Activated T-helper 2 cell treated with anti-CD3 and anti-CD28 coated beads, Interferon-gamma antibody, Interleukin-2, Interleukin-4, amounts not matched to agents 10 μg/mL and 5 μg/mL and 100 μg/mL, durations not matched to agents 14 hours and 24 hours and 36 hours (primary cell): ENCODE data around the gene FCN2. TPM values are rescaled to one million over a fixed set of nuclear protein-coding genes. Genes with fewer than 3 reads are reported as not detected.
"Not testable (repeated sequence)": the region's sequence is repeated elsewhere in the genome, so short reads cannot be mapped to it uniquely, and the experiment has no call there.

Experiments used
- DNase-seq: peaks from one replicate; pipeline ENCODE4 v3.0.0; 2021; ENCODE audit warnings: low spot score
- H3K27ac Mint-ChIP-seq: one replicate; pipeline ENCODE4 v1.8.0; 2021; ENCODE audit warnings: mixed read lengths
- H3K27me3 Mint-ChIP-seq: one replicate; pipeline ENCODE4 v1.8.0; 2021; ENCODE audit warnings: low read depth, mixed read lengths
- H3K36me3 Mint-ChIP-seq: one replicate; pipeline ENCODE4 v1.8.0; 2021; ENCODE audit warnings: low read depth, mixed read lengths
- H3K4me1 Mint-ChIP-seq: one replicate; pipeline ENCODE4 v1.8.0; 2021; ENCODE audit warnings: low read depth, mixed read lengths
- H3K4me3 Mint-ChIP-seq: one replicate; pipeline ENCODE4 v1.8.0; 2021; ENCODE audit warnings: low read depth, mild to moderate bottlenecking, moderate library complexity, mixed read lengths
- H3K9me3 Mint-ChIP-seq: one replicate; pipeline ENCODE4 v1.8.0; 2021; ENCODE audit warnings: mixed read lengths
- intact Hi-C: fragments of 100-400 bp; cut with micrococcal nuclease; formaldehyde crosslinking; loops from one replicate; pipeline ENCODE4 v1.15.1; 2023
- total RNA-seq: library from RNA; stranded (reverse); gene quantifications from 2 replicates; pipeline ENCODE4 v1.2.3, GENCODE V29; 2022

The FCN2 gene
- total RNA-seq, 1 donor from 2014 or later = not detected

- intact Hi-C loops = loop anchor here (10.0 kb wide), 1 partner anchor 78 kb away; no protein-coding TSS in a partner anchor
- H3K9me3 Mint-ChIP-seq = peaks cover 4% of the 10 kb centered on the region
- no peak for DNase-seq
- no peaks in the 10 kb centered on the region for H3K27me3 Mint-ChIP-seq
- no peaks in the 10 kb centered on the region for H3K36me3 Mint-ChIP-seq
- no peak overlapping the region for H3K27ac Mint-ChIP-seq
- no peak overlapping the region for H3K4me3 Mint-ChIP-seq
- H3K4me1 Mint-ChIP-seq = no peaks in the 10 kb centered on the region
These were observed 27.5 kb upstream of the FCN2 start for GRCh38 chr9:134852906-134853654.

- H3K9me3 Mint-ChIP-seq = peaks cover 4% of the 10 kb centered on the region
- intact Hi-C loops = loop anchor here (10.0 kb wide), 1 partner anchor 79 kb away; no protein-coding TSS in a partner anchor
- DNase-seq = no peak
- H3K4me3 Mint-ChIP-seq = no peak overlapping the region
- no peaks in the 10 kb centered on the region for H3K27me3 Mint-ChIP-seq
- no peaks in the 10 kb centered on the region for H3K36me3 Mint-ChIP-seq
- H3K27ac Mint-ChIP-seq = no peak overlapping the region
- H3K4me1 Mint-ChIP-seq = peaks cover 6% of the 10 kb centered on the region
These were observed 26.7 kb upstream of the FCN2 start for GRCh38 chr9:134853893-134854292.

- intact Hi-C loops = loop anchor here (10.0 kb wide), 1 partner anchor 80 kb away; no protein-coding TSS in a partner anchor
- no peak for DNase-seq
- H3K27ac Mint-ChIP-seq = no peak overlapping the region
- H3K4me3 Mint-ChIP-seq = no peak overlapping the region
- H3K4me1 Mint-ChIP-seq = peaks cover 6% of the 10 kb centered on the region
- no peaks in the 10 kb centered on the region for H3K27me3 Mint-ChIP-seq
- H3K9me3 Mint-ChIP-seq = peaks cover 4% of the 10 kb centered on the region
- no peaks in the 10 kb centered on the region for H3K36me3 Mint-ChIP-seq
These were observed 26.0 kb upstream of the FCN2 start for GRCh38 chr9:134854541-134854981.

- intact Hi-C loops = loop anchor here (10.0 kb wide), 1 partner anchor 81 kb away; no protein-coding TSS in a partner anchor
- H3K27me3 Mint-ChIP-seq = peaks cover 3% of the 10 kb centered on the region
- peaks cover 6% of the 10 kb centered on the region for H3K4me1 Mint-ChIP-seq
- H3K4me3 Mint-ChIP-seq = no peak overlapping the region
- peaks cover 4% of the 10 kb centered on the region for H3K9me3 Mint-ChIP-seq
- no peak overlapping the region for H3K27ac Mint-ChIP-seq
- H3K36me3 Mint-ChIP-seq = no peaks in the 10 kb centered on the region
- no peak for DNase-seq
These were observed 25.2 kb upstream of the FCN2 start for GRCh38 chr9:134855231-134855899.

GRCh38 chr9:134855900-134856377 is 24.7 kb upstream of the FCN2 start:
- DNase-seq = no peak
- intact Hi-C loops = loop anchor here (10.0 kb wide), 1 partner anchor 81 kb away; no protein-coding TSS in a partner anchor
- Mint-ChIP-seq H3K36me3 (no peaks in the 10 kb centered on the region), H3K4me3 (no peak overlapping the region), H3K27ac (no peak overlapping the region), H3K27me3 (peaks cover 3% of the 10 kb centered on the region), H3K9me3 (peaks cover 4% of the 10 kb centered on the region), H3K4me1 (peaks cover 6% of the 10 kb centered on the region)

- not testable (repeated sequence) for H3K27me3 Mint-ChIP-seq, H3K4me1 Mint-ChIP-seq, H3K4me3 Mint-ChIP-seq, H3K27ac Mint-ChIP-seq, H3K36me3 Mint-ChIP-seq, H3K9me3 Mint-ChIP-seq, DNase-seq
- intact Hi-C loops = loop anchor here (10.0 kb wide), 1 partner anchor 83 kb away; no protein-coding TSS in a partner anchor
These were observed 23.2 kb upstream of the FCN2 start for GRCh38 chr9:134857451-134857850.

GRCh38 chr9:134858051-134858841 is 22.4 kb upstream of the FCN2 start:
- Mint-ChIP-seq H3K9me3 (peaks cover 4% of the 10 kb centered on the region), H3K27me3 (peaks cover 3% of the 10 kb centered on the region), H3K4me3 (peak overlapping the region; percentile 54), H3K4me1 (peaks cover 6% of the 10 kb centered on the region), H3K27ac (peak overlapping the region; percentile 95), H3K36me3 (no peaks in the 10 kb centered on the region)
- intact Hi-C loops = loop anchor here (1.0 to 10.0 kb wide), 2 partner anchors 83 to 160 kb away; no protein-coding TSS in a partner anchor
- no peak for DNase-seq

GRCh38 chr9:134860510-134860909 is 20.1 kb upstream of the FCN2 start:
- Mint-ChIP-seq H3K27ac (no peak overlapping the region), H3K9me3 (peaks cover 4% of the 10 kb centered on the region), H3K4me1 (peaks cover 6% of the 10 kb centered on the region), H3K4me3 (no peak overlapping the region), H3K27me3 (peaks cover 3% of the 10 kb centered on the region), H3K36me3 (no peaks in the 10 kb centered on the region)
- no peak for DNase-seq
- intact Hi-C loops = no loop called here

- Mint-ChIP-seq H3K27ac (no peak overlapping the region), H3K4me3 (no peak overlapping the region), H3K9me3 (peaks cover 4% of the 10 kb centered on the region), H3K36me3 (no peaks in the 10 kb centered on the region), H3K4me1 (peaks cover 6% of the 10 kb centered on the region), H3K27me3 (peaks cover 3% of the 10 kb centered on the region)
- no peak for DNase-seq
- intact Hi-C loops = no loop called here
These were observed 18.8 kb upstream of the FCN2 start for GRCh38 chr9:134861595-134862334.

- no peak for DNase-seq
- H3K4me3 Mint-ChIP-seq = no peak overlapping the region
- H3K27ac Mint-ChIP-seq = no peak overlapping the region
- H3K36me3 Mint-ChIP-seq = no peaks in the 10 kb centered on the region
- peaks cover 3% of the 10 kb centered on the region for H3K4me1 Mint-ChIP-seq
- no peaks in the 10 kb centered on the region for H3K9me3 Mint-ChIP-seq
- H3K27me3 Mint-ChIP-seq = peaks cover 3% of the 10 kb centered on the region
- intact Hi-C loops = no loop called here
These were observed 17.2 kb upstream of the FCN2 start for GRCh38 chr9:134863306-134863902.

- H3K27me3 Mint-ChIP-seq = peaks cover 3% of the 10 kb centered on the region
- no peak overlapping the region for H3K4me3 Mint-ChIP-seq
- H3K27ac Mint-ChIP-seq = no peak overlapping the region
- H3K9me3 Mint-ChIP-seq = no peaks in the 10 kb centered on the region
- intact Hi-C loops = no loop called here
- no peak for DNase-seq
- no peaks in the 10 kb centered on the region for H3K4me1 Mint-ChIP-seq
- no peaks in the 10 kb centered on the region for H3K36me3 Mint-ChIP-seq
These were observed 16.4 kb upstream of the FCN2 start for GRCh38 chr9:134863941-134864820.
